ENCODE measurements around the gene ADCY4. TPM values are rescaled to one million over a fixed set of nuclear protein-coding genes. Genes with fewer than 3 reads are reported as not detected.
"Not testable (repeated sequence)": the region's sequence is repeated elsewhere in the genome, so short reads cannot be mapped to it uniquely, and the experiment has no call there.

ADCY4 gene
- not detected in 2 replicates for total RNA-seq (2014; rRNA removed; shearing (Covaris generic))

DNA sequence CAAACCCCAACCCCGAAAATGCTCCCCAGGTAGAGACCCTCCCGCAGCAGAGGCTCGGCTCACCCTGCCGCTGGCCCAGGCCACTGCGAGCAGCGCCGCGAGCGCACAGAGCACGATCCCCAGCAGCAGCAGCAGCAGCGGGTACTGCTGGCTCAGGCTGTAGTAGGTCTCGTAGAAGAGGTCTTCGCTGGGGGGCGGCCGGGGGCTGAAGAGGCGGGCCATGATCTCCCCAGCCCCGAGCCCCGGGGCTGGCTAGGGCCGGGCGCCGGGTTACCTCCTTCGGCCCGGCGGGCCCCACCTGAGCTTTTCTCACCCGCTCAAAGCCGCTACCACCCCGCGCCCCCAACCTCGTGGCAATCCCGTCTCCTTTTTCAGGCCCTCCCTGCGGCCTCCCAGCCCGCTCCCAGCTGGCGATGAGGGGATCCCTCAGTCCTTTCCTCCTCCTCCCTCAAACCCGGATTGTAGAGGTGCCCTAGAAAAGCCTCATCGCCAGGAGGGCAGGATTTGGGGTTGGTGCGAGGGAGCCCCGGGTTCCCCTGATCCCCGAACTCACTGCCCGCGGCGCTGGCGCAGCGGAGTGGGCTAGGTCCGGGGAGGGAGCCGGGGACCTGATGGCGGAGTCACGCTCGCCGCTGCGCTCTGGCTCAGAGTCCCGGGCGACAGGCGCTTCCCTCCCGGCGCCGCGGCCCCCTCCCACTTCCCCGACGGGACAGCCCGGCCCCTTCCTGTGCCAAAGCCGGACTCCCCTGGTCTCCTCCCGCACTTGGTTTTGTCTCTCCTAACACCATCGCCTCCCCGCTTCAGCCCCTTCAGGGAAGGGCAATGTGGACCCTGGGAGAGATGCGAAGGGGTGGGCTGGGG is at the start of gene ADCY4:
TSS of gene ADCY4 (minus strand) at position 641 of the 861 bp plus-strand sequence. CDS start at position 222, 419 bp downstream.
- Histone ChIP-seq H3K27ac (no peak within 1 kb of the TSS), H3K4me1 (replicated peaks) (peaks cover 7% of the 10 kb centered on the region), H3K4me3 (peak within 1 kb of the TSS; percentile 18), H3K27me3 (replicated peaks) (no peaks in the 10 kb centered on the region), H3K36me3 (no peaks in the 10 kb centered on the region), H3K9me3 (replicated peaks) (no peaks in the 10 kb centered on the region)
- DNase-seq (ENCODE audit: low read depth in 1 of 2, low spot score in 2 of 2), result no peak

DNA sequence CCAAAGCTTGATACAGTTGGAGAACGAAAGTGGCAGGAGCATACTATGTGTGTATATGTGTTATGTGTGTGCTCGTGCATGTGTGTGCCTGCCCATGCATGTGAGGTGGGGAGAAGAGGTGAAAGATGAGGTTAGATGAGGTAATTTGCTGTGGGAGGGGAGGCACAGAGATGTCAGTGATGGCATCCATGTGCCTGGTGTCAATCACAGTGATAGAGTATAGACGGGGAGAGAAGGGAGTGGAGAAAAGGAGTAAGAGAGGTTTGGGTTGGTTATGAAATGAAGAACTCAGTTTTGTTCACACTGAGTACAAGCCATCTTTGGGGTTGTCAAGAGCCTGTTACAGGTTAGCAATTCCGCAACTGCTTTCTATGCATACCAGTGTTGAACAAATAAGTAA is 49.3 kb upstream of the ADCY4 start:
- no peak for DNase-seq (ENCODE audit: low read depth in 1 of 2, low spot score in 2 of 2)
- Histone ChIP-seq H3K27ac (no peak overlapping the region), H3K36me3 (no peaks in the 10 kb centered on the region), H3K4me1 (replicated peaks) (peaks cover 10% of the 10 kb centered on the region), H3K27me3 (replicated peaks) (no peaks in the 10 kb centered on the region), H3K4me3 (no peak overlapping the region), H3K9me3 (replicated peaks) (no peaks in the 10 kb centered on the region)

DNA sequence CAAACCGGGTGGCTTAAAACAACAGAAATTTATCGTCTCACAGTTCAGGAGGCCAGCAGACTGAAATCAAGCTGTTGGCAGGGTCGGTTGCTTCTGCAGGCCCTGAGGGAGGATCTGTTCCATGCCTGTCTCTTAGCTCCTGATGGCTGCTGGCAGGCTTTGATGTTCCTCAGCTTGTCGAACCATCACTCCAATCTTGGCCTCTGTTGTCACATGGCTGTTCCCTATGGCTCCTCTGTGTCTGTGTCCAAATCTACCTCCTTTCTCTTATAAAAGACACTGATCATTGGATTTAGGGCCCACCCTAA is 47.1 kb upstream of the ADCY4 start:
- Histone ChIP-seq H3K4me3 (no peak overlapping the region), H3K27ac (no peak overlapping the region), H3K27me3 (replicated peaks) (no peaks in the 10 kb centered on the region), H3K9me3 (replicated peaks) (no peaks in the 10 kb centered on the region), H3K4me1 (replicated peaks) (no peaks in the 10 kb centered on the region), H3K36me3 (peaks cover 4% of the 10 kb centered on the region; the same call in 1 of the 2 replicates)
- DNase-seq (ENCODE audit: low read depth in 1 of 2, low spot score in 2 of 2), result no peak

DNA sequence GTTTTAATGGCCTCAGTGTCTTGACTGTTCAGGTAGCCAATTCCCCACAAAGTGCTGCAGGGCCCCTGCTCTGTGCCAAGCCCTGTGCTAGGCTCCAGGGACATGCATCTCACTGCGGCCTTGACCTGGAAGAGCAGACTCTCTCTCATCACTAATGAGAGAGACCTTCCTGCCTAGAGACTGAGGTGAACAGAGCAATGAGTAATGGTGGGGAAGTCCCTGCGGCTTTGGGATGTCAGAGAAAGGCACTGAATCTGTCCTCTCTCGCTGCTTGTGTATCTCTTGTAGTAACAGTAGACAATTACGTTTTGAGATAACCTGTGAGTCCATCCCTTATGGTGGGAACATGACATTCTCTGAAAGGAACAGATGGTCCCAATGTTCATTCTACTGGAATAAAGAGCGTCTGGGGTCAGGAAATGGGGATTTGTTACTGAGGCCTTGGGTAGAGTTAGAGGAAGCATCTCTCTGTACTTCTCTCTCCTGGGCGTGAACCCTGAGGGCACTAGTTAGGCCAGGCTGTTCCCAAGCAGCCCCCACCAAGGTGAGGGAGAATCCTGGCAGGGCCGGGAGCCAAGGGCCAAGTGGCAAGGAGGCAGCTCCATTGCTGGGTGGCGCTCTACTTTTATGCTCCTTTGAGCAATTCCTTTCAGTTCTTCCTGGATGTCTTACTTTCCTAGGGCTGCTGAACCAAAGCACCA is 46.6 kb upstream of the ADCY4 start:
- DNase-seq (ENCODE audit: low read depth in 1 of 2, low spot score in 2 of 2), result no peak
- Histone ChIP-seq H3K27me3 (replicated peaks) (no peaks in the 10 kb centered on the region), H3K4me1 (replicated peaks) (no peaks in the 10 kb centered on the region), H3K4me3 (no peak overlapping the region), H3K9me3 (replicated peaks) (no peaks in the 10 kb centered on the region), H3K27ac (no peak overlapping the region), H3K36me3 (peaks cover 4% of the 10 kb centered on the region; the same call in 1 of the 2 replicates)

DNA sequence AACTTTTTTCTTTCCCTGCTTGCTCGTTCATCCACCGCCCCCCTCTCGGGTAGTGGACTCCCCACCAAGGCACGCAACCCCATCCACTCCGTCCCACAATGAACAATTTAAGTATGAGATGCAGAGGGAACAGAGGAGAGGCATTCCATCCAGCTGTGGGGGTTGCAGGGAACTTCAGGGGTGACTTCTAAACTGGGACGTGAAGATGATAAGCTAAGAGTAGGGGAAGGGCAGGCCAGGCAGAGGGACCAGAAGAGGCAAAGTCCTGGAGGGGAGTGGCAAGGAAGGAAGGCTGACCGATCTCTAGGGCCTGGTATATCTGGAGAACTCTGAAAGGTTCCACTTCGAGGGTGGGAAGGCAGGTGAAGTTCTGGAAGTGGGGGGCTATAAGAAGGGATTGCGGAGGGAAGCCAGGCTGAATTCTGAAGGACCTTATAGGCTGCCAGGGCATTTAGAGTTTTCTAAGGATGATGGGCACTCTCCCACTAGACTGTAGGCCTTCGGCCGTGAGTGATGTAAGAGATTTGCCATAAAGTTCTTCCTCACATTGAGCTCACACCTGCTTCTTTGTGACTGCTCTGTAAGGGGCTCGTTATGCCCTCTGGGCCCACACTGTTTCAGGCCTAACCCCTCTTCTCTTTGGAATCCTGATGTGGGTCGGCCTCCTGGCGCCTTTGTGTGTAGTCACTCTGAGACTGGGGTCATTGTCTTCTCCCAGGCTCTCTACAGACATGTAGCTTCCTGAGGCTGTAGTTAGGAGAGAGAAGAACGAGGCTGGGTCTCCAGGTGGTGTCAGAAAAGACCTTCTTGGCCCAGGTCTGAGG is 45.2 kb upstream of the ADCY4 start:
- Histone ChIP-seq H3K27me3 (replicated peaks) (no peaks in the 10 kb centered on the region), H3K4me1 (replicated peaks) (no peaks in the 10 kb centered on the region), H3K27ac (no peak overlapping the region), H3K36me3 (peaks cover 4% of the 10 kb centered on the region; the same call in 1 of the 2 replicates), H3K4me3 (no peak overlapping the region), H3K9me3 (replicated peaks) (no peaks in the 10 kb centered on the region)
- DNase-seq (ENCODE audit: low read depth in 1 of 2, low spot score in 2 of 2), result no peak

DNA sequence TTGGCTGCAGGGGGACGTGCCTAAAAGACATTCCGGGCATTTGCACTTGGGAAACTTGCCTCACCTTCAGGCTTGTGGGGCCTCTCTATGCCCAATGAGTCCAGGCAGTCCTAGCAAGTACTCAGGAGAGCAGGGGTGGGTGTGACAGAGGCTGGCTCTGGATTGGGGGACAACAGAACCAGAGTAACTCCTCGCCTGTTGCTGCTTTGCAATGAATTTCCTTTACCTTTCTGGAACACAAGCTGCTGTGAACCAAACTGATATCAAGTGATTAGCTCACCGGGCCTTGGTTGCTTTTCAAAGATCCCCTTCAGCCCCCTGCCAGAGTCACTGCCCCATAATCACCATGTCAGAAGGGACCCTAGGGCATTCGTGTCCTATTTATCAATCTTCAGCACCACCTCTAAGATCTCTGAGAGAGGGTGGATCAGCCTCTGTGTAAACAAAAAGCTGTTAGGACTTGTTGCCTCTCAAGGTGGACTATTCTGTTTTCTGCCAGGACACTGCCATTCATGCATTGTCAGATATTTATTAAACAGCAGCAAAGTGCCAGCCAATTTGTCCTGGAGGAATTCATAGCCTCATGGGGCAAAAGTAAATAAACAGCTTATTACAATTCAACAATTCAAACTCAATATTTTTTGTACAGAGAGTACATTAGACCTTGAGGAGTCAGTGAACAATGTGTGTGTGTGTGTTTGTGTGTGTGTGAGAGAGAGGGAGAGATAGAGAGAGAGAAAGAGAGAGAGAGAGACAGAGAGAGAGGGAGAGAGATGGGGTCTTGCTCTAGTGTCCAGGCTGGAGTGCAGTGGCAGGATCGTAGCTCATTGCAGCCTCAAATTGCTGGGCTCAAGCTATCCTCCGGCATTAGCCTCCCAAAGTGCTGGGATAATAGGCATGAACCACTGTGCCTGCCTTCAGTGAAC is 44.4 kb upstream of the ADCY4 start:
- H3K9me3 ChIP-seq (replicated peaks), result no peaks in the 10 kb centered on the region
- no peaks in the 10 kb centered on the region for H3K27me3 ChIP-seq (replicated peaks)
- H3K36me3 ChIP-seq, result peaks cover 7% of the 10 kb centered on the region
- no peak for DNase-seq (ENCODE audit: low read depth in 1 of 2, low spot score in 2 of 2)
- no peak overlapping the region for H3K27ac ChIP-seq
- H3K4me1 ChIP-seq (replicated peaks), result no peaks in the 10 kb centered on the region
- no peak overlapping the region for H3K4me3 ChIP-seq

DNA sequence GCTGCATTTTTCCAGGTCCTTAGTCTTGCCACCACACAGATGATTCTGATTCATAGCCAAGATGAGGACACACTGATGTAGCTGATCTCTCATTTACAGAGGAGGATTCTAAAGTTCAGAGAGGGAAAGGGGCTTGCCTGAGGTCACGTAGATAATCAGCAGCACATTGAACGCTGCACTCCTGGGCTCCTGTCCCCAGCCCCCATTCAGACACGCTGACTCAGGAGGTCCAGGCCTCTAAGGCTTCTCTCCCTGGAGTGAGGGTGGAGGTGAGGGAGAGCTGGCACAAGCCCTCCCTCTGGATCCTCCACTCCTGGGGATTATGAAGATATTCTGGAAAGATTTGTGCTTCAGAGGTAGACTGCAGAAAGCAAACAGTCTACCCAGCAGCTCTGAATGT is 43.5 kb upstream of the ADCY4 start:
- Histone ChIP-seq H3K27me3 (replicated peaks) (no peaks in the 10 kb centered on the region), H3K4me3 (no peak overlapping the region), H3K36me3 (peaks cover 14% of the 10 kb centered on the region), H3K27ac (no peak overlapping the region), H3K4me1 (replicated peaks) (no peaks in the 10 kb centered on the region), H3K9me3 (replicated peaks) (no peaks in the 10 kb centered on the region)
- no peak for DNase-seq (ENCODE audit: low read depth in 1 of 2, low spot score in 2 of 2)

DNA sequence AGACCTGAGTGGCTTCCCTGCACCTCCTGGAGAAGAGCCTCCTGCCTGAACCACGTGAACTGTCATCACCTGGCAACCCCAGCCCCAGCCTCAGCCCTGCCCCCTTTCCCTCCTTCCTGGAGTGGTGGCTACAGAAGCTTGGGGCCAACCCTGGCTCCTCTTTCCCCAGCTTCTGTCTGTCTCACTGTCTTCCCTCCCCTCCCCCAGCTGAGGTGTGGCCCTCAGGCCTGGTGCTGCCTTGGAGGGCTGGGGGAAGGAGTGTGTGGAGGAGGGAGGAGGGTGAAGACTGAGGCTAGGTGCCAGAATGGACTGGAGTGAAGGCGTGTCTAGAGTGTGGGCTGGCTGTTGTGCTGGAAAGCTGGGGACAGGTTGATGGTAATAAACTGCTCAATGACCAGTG is 42.8 kb upstream of the ADCY4 start:
- H3K9me3 ChIP-seq (replicated peaks), result no peaks in the 10 kb centered on the region
- H3K4me1 ChIP-seq (replicated peaks), result no peaks in the 10 kb centered on the region
- no peak for DNase-seq (ENCODE audit: low read depth in 1 of 2, low spot score in 2 of 2)
- H3K4me3 ChIP-seq, result no peak overlapping the region
- H3K27ac ChIP-seq, result no peak overlapping the region
- H3K36me3 ChIP-seq, result peaks cover 21% of the 10 kb centered on the region
- no peaks in the 10 kb centered on the region for H3K27me3 ChIP-seq (replicated peaks)

DNA sequence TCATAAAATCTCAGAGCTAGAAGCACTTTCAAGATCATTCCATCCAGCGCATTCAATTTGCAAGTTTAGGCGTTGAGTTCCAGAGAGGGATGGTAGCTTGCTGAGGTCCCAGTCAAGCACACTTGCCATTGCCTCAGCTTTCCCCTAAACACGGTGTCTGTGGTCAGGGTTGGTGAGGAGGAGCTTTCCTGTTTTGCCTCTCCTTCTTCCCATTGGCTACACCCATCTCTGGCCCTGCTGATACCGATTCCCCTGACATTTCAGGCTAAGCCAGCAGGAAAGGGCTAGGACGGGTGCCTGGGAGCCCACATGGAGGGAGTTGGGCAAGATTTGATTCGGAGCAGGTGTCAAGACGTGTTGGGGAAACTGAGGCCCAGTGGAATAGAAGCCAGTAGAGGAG is 42.3 kb upstream of the ADCY4 start:
- H3K27ac ChIP-seq, result no peak overlapping the region
- no peaks in the 10 kb centered on the region for H3K9me3 ChIP-seq (replicated peaks)
- no peaks in the 10 kb centered on the region for H3K4me1 ChIP-seq (replicated peaks)
- DNase-seq (ENCODE audit: low read depth in 1 of 2, low spot score in 2 of 2), result no peak
- no peak overlapping the region for H3K4me3 ChIP-seq
- peaks cover 24% of the 10 kb centered on the region for H3K36me3 ChIP-seq
- no peaks in the 10 kb centered on the region for H3K27me3 ChIP-seq (replicated peaks)

DNA sequence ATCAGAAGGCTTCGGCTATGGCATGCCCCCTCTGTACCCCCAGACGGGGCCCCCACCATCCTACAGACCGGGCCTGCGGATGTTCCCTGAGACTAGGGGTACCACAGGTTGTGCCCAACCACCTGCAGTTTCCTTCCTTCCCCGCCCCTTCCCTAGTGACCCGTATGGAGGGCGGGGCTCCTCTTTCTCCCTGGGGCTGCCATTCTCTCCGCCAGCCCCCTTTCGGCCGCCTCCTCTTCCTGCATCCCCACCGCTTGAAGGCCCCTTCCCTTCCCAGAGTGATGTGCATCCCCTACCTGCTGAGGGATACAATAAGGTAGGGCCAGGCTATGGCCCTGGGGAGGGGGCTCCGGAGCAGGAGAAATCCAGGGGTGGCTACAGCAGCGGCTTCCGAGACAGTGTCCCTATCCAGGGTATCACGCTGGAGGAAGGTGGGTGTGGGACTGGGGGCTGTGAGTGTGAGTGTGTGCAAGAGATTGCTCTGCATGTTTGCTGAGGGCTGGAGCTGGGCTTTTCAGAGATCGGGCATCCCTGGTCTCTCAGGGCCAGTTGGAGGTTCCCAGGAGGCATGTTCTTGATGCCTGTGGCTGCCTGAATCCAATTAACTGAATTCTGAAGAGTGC is 41.7 kb upstream of the ADCY4 start:
- DNase-seq (ENCODE audit: low read depth in 1 of 2, low spot score in 2 of 2), result no peak

DNA sequence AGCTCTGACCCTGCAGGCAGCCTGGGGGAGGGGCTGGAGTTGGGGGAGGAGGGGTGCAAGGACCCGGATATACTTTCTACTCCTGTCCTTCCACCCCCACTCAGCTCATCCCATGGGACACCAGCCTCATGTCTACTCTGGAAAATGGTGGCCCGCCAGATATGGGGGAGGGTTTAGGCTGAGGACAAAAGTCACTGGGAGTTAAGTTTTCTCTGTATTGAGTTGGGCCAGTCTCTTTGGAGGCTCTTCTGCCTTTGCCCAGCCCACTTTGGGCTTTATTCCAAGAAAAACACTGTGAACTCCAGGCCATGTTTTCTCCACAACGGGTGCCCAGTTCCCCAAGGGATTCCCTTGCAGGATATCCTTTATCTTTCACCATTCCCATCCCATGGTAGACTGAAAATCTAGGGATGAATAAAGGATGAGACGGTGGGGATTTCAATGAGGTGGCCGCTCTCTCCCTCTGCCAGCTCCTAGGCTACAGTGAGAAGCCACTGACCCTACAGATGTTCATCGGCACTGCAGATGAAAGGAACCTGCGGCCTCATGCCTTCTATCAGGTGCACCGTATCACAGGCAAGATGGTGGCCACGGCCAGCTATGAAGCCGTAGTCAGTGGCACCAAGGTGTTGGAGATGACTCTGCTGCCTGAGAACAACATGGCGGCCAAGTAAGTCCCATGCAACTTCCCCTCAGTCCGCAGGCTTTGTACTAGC is 38.0 kb upstream of the ADCY4 start:
- H3K27me3 ChIP-seq (replicated peaks), result no peaks in the 10 kb centered on the region
- peaks cover 36% of the 10 kb centered on the region for H3K36me3 ChIP-seq
- H3K27ac ChIP-seq, result no peak overlapping the region
- DNase-seq (ENCODE audit: low read depth in 1 of 2, low spot score in 2 of 2), result no peak
- H3K4me3 ChIP-seq, result no peak overlapping the region
- H3K9me3 ChIP-seq (replicated peaks), result no peaks in the 10 kb centered on the region
- peaks cover 7% of the 10 kb centered on the region for H3K4me1 ChIP-seq (replicated peaks)

More for the DNA sequence above, 41.7 kb upstream of the ADCY4 start:
- Histone ChIP-seq H3K27ac (no peak overlapping the region), H3K36me3 (peaks cover 24% of the 10 kb centered on the region), H3K9me3 (replicated peaks) (no peaks in the 10 kb centered on the region), H3K4me1 (replicated peaks) (no peaks in the 10 kb centered on the region), H3K4me3 (no peak overlapping the region), H3K27me3 (replicated peaks) (no peaks in the 10 kb centered on the region)

DNA sequence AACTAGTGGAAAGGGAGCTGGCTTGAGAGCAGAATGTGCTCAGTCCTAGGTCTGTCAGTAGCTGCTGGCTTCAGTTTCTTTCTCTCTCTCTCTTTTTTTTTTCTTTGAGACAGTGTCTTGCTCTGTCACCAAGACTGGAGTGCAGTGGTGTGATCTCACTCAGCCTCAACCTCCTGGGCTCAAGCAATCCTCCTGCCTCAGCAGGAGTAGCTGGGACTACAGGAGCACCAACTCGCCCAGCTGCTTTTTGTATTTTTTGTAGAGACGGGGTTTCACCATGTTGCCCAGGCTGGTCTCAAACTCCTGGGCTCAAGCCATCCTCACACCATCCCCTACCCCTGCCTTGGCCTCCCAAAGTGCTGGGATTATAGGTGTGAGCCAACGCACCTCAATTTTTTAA is 36.7 kb upstream of the ADCY4 start:
- not testable (repeated sequence) for H3K4me3 ChIP-seq; DNase-seq (ENCODE audit: low read depth in 1 of 2, low spot score in 2 of 2); H3K27ac ChIP-seq; H3K27me3 ChIP-seq (replicated peaks); H3K9me3 ChIP-seq (replicated peaks)
- peaks cover 31% of the 10 kb centered on the region for H3K36me3 ChIP-seq
- H3K4me1 ChIP-seq (replicated peaks), result peaks cover 18% of the 10 kb centered on the region

All from SJSA1 (cell line).